Fibroblast of lung (primary cell): ENCODE data around the gene TNK1. TPM values are rescaled to one million over a fixed set of nuclear protein-coding genes. Genes with fewer than 3 reads are reported as not detected.

Experiments
- DNase-seq, 2 donors: peaks; one replicate each; pipeline versions ENCODE4 v3.0.0 to v3.0.0-alpha.2; 2010; ENCODE audit warnings: low read depth in 2 of 2
- H2AFZ ChIP-seq: 2 replicates; pipeline ENCODE4 v1.5.1; 2012; ENCODE audit warnings: low read length, control low read depth, inconsistent platforms
- H3K27ac ChIP-seq: 2 replicates; pipeline ENCODE4 v1.5.1; 2011; ENCODE audit warnings: low read length, control low read depth; ENCODE audit not compliant: insufficient read depth
- H3K27me3 ChIP-seq: 2 replicates; pipeline ENCODE4 v1.5.1; 2011; ENCODE audit warnings: mild to moderate bottlenecking, low read length; ENCODE audit not compliant: control insufficient read depth, insufficient read depth
- H3K36me3 ChIP-seq: 2 replicates; pipeline ENCODE4 v1.5.1; 2011; ENCODE audit warnings: low read length; ENCODE audit not compliant: control insufficient read depth, insufficient read depth
- H3K4me1 ChIP-seq: 2 replicates; pipeline ENCODE4 v1.5.1; 2011; ENCODE audit warnings: low read length; ENCODE audit not compliant: control insufficient read depth, insufficient read depth; ENCODE audit errors: extremely low read depth
- H3K4me2 ChIP-seq: 2 replicates; pipeline ENCODE4 v1.5.1; 2011; ENCODE audit warnings: low read length, control low read depth; ENCODE audit not compliant: insufficient read depth; ENCODE audit errors: extremely low read depth
- H3K4me3 ChIP-seq, 4 experiments: fragments of 200-600 bp in 1 of 4; sonication (generic) in 1 of 4; replicated peaks in 1 of 4; 2 replicates each; pipeline ENCODE4 v1.5.1; 2011 to 2016; ENCODE audit warnings: low read length in 4 of 4, low read depth in 3 of 4, mild to moderate bottlenecking in 3 of 4, control low read depth in 2 of 4, inconsistent platforms in 1 of 4, mixed read lengths in 1 of 4; ENCODE audit not compliant: insufficient read depth in 1 of 4; ENCODE audit errors: control extremely low read depth in 1 of 4
- H3K79me2 ChIP-seq: 2 replicates; pipeline ENCODE4 v1.5.1; 2012; ENCODE audit warnings: mild to moderate bottlenecking, low read length, inconsistent platforms; ENCODE audit not compliant: control insufficient read depth, insufficient read depth
- H3K9ac ChIP-seq: 2 replicates; pipeline ENCODE4 v1.5.1; 2011; ENCODE audit warnings: mild to moderate bottlenecking, low read length, control low read depth; ENCODE audit not compliant: insufficient read depth
- H3K9me3 ChIP-seq: 2 replicates; pipeline ENCODE4 v1.5.1; 2012; ENCODE audit warnings: low read depth, low read length; ENCODE audit not compliant: control insufficient read depth, insufficient read depth
- H4K20me1 ChIP-seq: 2 replicates; pipeline ENCODE4 v1.5.1; 2011; ENCODE audit warnings: low read length; ENCODE audit not compliant: control insufficient read depth, insufficient read depth; ENCODE audit errors: extremely low read depth
- CTCF ChIP-seq, 2 donors: IDR thresholded peaks in 1 of 2; conservative IDR thresholded peaks in 1 of 2; 1 replicate in 1 of 2; 2 replicates in 1 of 2; pipeline ENCODE4 v1.5.1; 2011 to 2012; ENCODE audit warnings: low read length in 2 of 2, control low read depth in 1 of 2, inconsistent platforms in 1 of 2, low read depth in 1 of 2, mild to moderate bottlenecking in 1 of 2
- EZH2 ChIP-seq: IDR thresholded peaks from 2 replicates; pipeline ENCODE4 v1.5.1; 2012; ENCODE audit warnings: low read length, control low read depth, mild to moderate bottlenecking; ENCODE audit errors: missing control alignments
- polyA plus RNA-seq, 2 donors: library from polyadenylated mRNA; depleted of rRNA in 1 of 2; stranded (reverse) in 1 of 2; unstranded in 1 of 2; fragments of >200 nt; gene quantifications; 2 replicates each; pipeline ENCODE4 v1.2.1, GENCODE V29; 2011 to 2012; ENCODE audit warnings: missing spikeins in 1 of 2
- total RNA-seq: library from RNA; depleted of rRNA; stranded (reverse); fragments of >200 nt; gene quantifications from 2 replicates; pipeline ENCODE4 v1.2.1, GENCODE V29; 2014

The TNK1 gene
- total and polyA plus RNA-seq, 2 donors (not counting 1 experiment from before 2014, with no cell fraction given) = 0.15 to 0.66 TPM

DNA sequence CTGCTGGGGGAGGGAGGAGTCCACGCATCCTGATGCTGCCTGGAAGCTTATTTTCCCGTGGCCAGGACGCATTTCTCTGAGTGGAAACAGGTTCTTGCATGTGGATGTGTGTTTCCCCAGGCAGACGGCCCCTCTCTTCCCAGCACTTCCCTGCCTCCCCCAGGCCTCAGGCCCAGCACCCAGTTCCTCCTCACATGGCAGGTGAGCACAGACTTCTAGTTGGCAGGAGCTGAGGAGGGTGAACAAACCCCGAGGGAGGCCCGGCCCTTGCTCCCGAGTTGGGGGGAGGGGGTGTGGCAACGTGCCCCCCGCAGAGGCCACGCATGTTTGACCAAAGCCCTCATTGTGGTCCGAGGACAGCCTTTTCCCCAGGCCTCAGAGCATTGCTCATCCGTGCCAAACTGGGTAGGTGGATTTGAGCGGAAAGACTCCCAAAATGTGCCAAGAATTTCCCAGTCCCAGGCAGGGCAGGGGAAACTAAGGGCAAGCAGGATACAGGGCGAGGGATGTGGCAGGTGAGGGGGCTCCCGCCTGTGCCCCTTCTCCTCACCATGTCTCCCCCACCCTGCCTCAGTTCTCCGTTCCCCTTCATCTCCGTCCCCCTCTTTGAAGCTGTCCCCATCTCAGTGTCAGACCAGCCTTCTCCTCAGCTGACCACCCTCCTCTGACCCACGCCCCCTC lies 37.7 kb downstream of the TNK1 start:
- H3K27me3 ChIP-seq = no peaks in the 10 kb centered on the region
- no peaks in the 10 kb centered on the region for H3K9me3 ChIP-seq
- no peak for DNase-seq
- H3K27ac ChIP-seq = no peak overlapping the region
- TF ChIP-seq CTCF (conservative IDR thresholded peaks at IDR 0.05 in 1 of 2, IDR thresholded peaks at IDR 0.05 in 1 of 2; ENCODE audit: low read depth in 1 of 2, low read length in 2 of 2) = no peak
- TF ChIP-seq EZH2 = no peak
- no peaks in the 10 kb centered on the region for H3K4me1 ChIP-seq
- no peaks in the 10 kb centered on the region for H3K79me2 ChIP-seq
- no peak overlapping the region for H3K9ac ChIP-seq
- no peaks in the 10 kb centered on the region for H4K20me1 ChIP-seq
- H2AFZ ChIP-seq = no peak overlapping the region
- H3K4me2 ChIP-seq = no peak overlapping the region
- H3K4me3 ChIP-seq = no peak overlapping the region
- H3K36me3 ChIP-seq = peaks cover 7% of the 10 kb centered on the region

- no peaks in the 10 kb centered on the region for H3K4me1 ChIP-seq
- H3K27ac ChIP-seq = no peak within 1 kb of the TSS
- DNase-seq = no peak
- no peak within 1 kb of the TSS for H2AFZ ChIP-seq
- H3K36me3 ChIP-seq = peaks cover 3% of the 10 kb centered on the region
- TF ChIP-seq EZH2 (no peak), CTCF (conservative IDR thresholded peaks at IDR 0.05 in 1 of 2, IDR thresholded peaks at IDR 0.05 in 1 of 2; ENCODE audit: low read depth in 1 of 2, low read length in 2 of 2) (no peak)
- no peak within 1 kb of the TSS for H3K9ac ChIP-seq
- H4K20me1 ChIP-seq = no peaks in the 10 kb centered on the region
- no peaks in the 10 kb centered on the region for H3K9me3 ChIP-seq
- no peak within 1 kb of the TSS for H3K4me2 ChIP-seq
- no peak within 1 kb of the TSS for H3K4me3 ChIP-seq
- no peaks in the 10 kb centered on the region for H3K27me3 ChIP-seq
- no peaks in the 10 kb centered on the region for H3K79me2 ChIP-seq
Measured at GRCh38 chr17:7419819-7420610, 39.1 kb downstream of the TNK1 start, which contains the start of gene SPEM1. TSS of gene SPEM1 (plus strand) at chr17:7420324. CDS start at chr17:7420385, 61 bp downstream.

- no peak for DNase-seq
- H4K20me1 ChIP-seq = no peaks in the 10 kb centered on the region
- H3K4me1 ChIP-seq = no peaks in the 10 kb centered on the region
- no peak overlapping the region for H3K4me2 ChIP-seq
- H3K36me3 ChIP-seq = peaks cover 2% of the 10 kb centered on the region
- H3K9me3 ChIP-seq = no peaks in the 10 kb centered on the region
- H3K4me3 ChIP-seq = no peak overlapping the region
- H3K27me3 ChIP-seq = no peaks in the 10 kb centered on the region
- H3K27ac ChIP-seq = no peak overlapping the region
- no peak overlapping the region for H2AFZ ChIP-seq
- no peaks in the 10 kb centered on the region for H3K79me2 ChIP-seq
- H3K9ac ChIP-seq = no peak overlapping the region
- TF ChIP-seq CTCF (conservative IDR thresholded peaks at IDR 0.05 in 1 of 2, IDR thresholded peaks at IDR 0.05 in 1 of 2; ENCODE audit: low read depth in 1 of 2, low read length in 2 of 2) (no peak), EZH2 (no peak)
Measured at GRCh38 chr17:7421186-7421585, 40.3 kb downstream of the TNK1 start.
